Spleen (tissue), 7 donors: Measurements from ENCODE around the gene PRDX6.

Experiments used
- CTCF ChIP-seq, 11 experiments: fragments of 200-600 bp in 7 of 11; fragments of 450-650 bp in 4 of 11; sonication (generic) in 4 of 11; IDR thresholded peaks in 8 of 11; conservative IDR thresholded peaks in 3 of 11; 1 replicate in 7 of 11; 2 replicates in 4 of 11; pipeline versions ENCODE4 v1.4.0 to v1.8.0; 2016 to 2021; ENCODE audit warnings: antibody characterized with exemption in 11 of 11, inconsistent platforms in 4 of 11, mild to moderate bottlenecking in 1 of 11
- POLR2A ChIP-seq, 3 donors: fragments of 450-650 bp; IDR thresholded peaks; one replicate each; pipeline ENCODE4 v1.5.1; 2017; ENCODE audit warnings: antibody characterized with exemption in 3 of 3, mild to moderate bottlenecking in 1 of 3
- POLR2AphosphoS5 ChIP-seq, 3 donors: sonication (generic); formaldehyde crosslinking; IDR thresholded peaks; one replicate each; pipeline ENCODE4 v1.5.1; 2017; ENCODE audit warnings: antibody characterized with exemption in 3 of 3
- donor health status: DM: no; HTN: no; CAD: no; lungs with moderate emphysema.
- donor health status: DM: no; HTN: no; CAD: no.
- donor health status: DM: no; HTN: no; CAD: no.

GRCh38 chr1:173430677-173431303 lies 46.3 kb upstream of the PRDX6 start:
- TF ChIP-seq CTCF (IDR thresholded peaks at IDR 0.05 in 8 of 11, conservative IDR thresholded peaks at IDR 0.05 in 3 of 11), result no peak
- TF ChIP-seq POLR2AphosphoS5 (IDR thresholded peaks at IDR 0.05), result no peak
- TF ChIP-seq POLR2A (IDR thresholded peaks at IDR 0.05), result no peak
